BLaER1 (cell line): Measurements from ENCODE around the gene RDH11.
"Not testable (repeated sequence)": the region's sequence is repeated elsewhere in the genome, so short reads cannot be mapped to it uniquely, and the experiment has no call there.

ENCODE experiments used
- H3K27ac ChIP-seq: shearing (Covaris generic); formaldehyde crosslinking; 2 replicates; pipeline ENCODE4 v1.8.1; 2022
- H3K27me3 ChIP-seq: shearing (Covaris generic); formaldehyde crosslinking; 2 replicates; pipeline ENCODE4 v1.8.1; 2022
- H3K36me3 ChIP-seq: shearing (Covaris generic); formaldehyde crosslinking; 2 replicates; pipeline ENCODE4 v1.8.1; 2022
- H3K4me1 ChIP-seq: shearing (Covaris generic); formaldehyde crosslinking; 2 replicates; pipeline ENCODE4 v1.8.1; 2022
- H3K4me2 ChIP-seq: shearing (Covaris generic); formaldehyde crosslinking; 2 replicates; pipeline ENCODE4 v1.8.1; 2022
- H3K4me3 ChIP-seq: shearing (Covaris generic); formaldehyde crosslinking; 2 replicates; pipeline ENCODE4 v1.8.1; 2022
- H3K9ac ChIP-seq: shearing (Covaris generic); formaldehyde crosslinking; 2 replicates; pipeline ENCODE4 v1.8.1; 2022
- H3K9me3 ChIP-seq: shearing (Covaris generic); formaldehyde crosslinking; 2 replicates; pipeline ENCODE4 v1.8.1; 2022
- H4K20me1 ChIP-seq: shearing (Covaris generic); formaldehyde crosslinking; 2 replicates; pipeline ENCODE4 v1.8.1; 2022
- Cebpa-rat ChIP-seq: shearing (Covaris generic); IDR thresholded peaks from 2 replicates; pipeline ENCODE4 v1.8.1; 2022

RDH11 gene

GRCh38 chr14:67705211-67705610, 9.6 kb upstream of the RDH11 start:
- no peak overlapping the region for H3K27ac ChIP-seq
- no peak for TF ChIP-seq Cebpa-rat
- H4K20me1 ChIP-seq, result no peaks in the 10 kb centered on the region
- peaks cover 29% of the 10 kb centered on the region for H3K9me3 ChIP-seq
- H3K27me3 ChIP-seq, result no peaks in the 10 kb centered on the region
- no peak overlapping the region for H3K4me3 ChIP-seq
- no peaks in the 10 kb centered on the region for H3K4me1 ChIP-seq
- no peak overlapping the region for H3K4me2 ChIP-seq
- no peak overlapping the region for H3K9ac ChIP-seq
- no peaks in the 10 kb centered on the region for H3K36me3 ChIP-seq

- Histone ChIP-seq H3K4me1 (no peaks in the 10 kb centered on the region), H3K9me3 (peaks cover 23% of the 10 kb centered on the region), H3K4me3 (no peak overlapping the region), H3K4me2 (no peak overlapping the region), H3K27ac (no peak overlapping the region), H3K9ac (no peak overlapping the region), H4K20me1 (no peaks in the 10 kb centered on the region), H3K27me3 (no peaks in the 10 kb centered on the region), H3K36me3 (no peaks in the 10 kb centered on the region)
- no peak for TF ChIP-seq Cebpa-rat
Observed at GRCh38 chr14:67704484-67705089, 9.0 kb upstream of the RDH11 start.

- Histone ChIP-seq H3K36me3 (no peaks in the 10 kb centered on the region), H3K4me2 (no peak overlapping the region), H3K9me3 (peaks cover 18% of the 10 kb centered on the region), H3K4me3 (no peak overlapping the region), H3K27me3 (no peaks in the 10 kb centered on the region), H3K27ac (no peak overlapping the region), H3K9ac (no peak overlapping the region), H4K20me1 (no peaks in the 10 kb centered on the region), H3K4me1 (no peaks in the 10 kb centered on the region)
- TF ChIP-seq Cebpa-rat, result no peak
Observed at GRCh38 chr14:67703997-67704396, 8.4 kb upstream of the RDH11 start.

GRCh38 chr14:67701492-67701891, 5.9 kb upstream of the RDH11 start, which contains the start of gene RDH12:
Gene RDH12, plus strand, starts transcription at chr14:67701886. Its CDS starts 20,757 bp downstream, at chr14:67722643.
- H3K27me3 ChIP-seq, H3K36me3 ChIP-seq, H3K4me2 ChIP-seq, H3K9me3 ChIP-seq, H4K20me1 ChIP-seq, H3K4me3 ChIP-seq, H3K27ac ChIP-seq, H3K4me1 ChIP-seq: not testable (repeated sequence)
- H3K9ac ChIP-seq, result peak within 1 kb of the TSS; percentile 29; the same call in 1 of the 2 replicates

GRCh38 chr14:67698179-67698578, 2.6 kb upstream of the RDH11 start:
- Histone ChIP-seq H3K4me1 (peaks cover 21% of the 10 kb centered on the region), H4K20me1 (peaks cover 10% of the 10 kb centered on the region; the same call in 1 of the 2 replicates), H3K4me2 (no peak overlapping the region), H3K27me3 (no peaks in the 10 kb centered on the region), H3K9me3 (no peaks in the 10 kb centered on the region), H3K27ac (no peak overlapping the region), H3K4me3 (no peak overlapping the region), H3K36me3 (peaks cover 5% of the 10 kb centered on the region; the same call in 1 of the 2 replicates), H3K9ac (no peak overlapping the region)
- TF ChIP-seq Cebpa-rat, result no peak

GRCh38 chr14:67697006-67697405, 1.4 kb upstream of the RDH11 start:
- Histone ChIP-seq H3K4me1 (peaks cover 23% of the 10 kb centered on the region), H3K4me3 (no peak overlapping the region), H3K4me2 (no peak overlapping the region), H3K27ac (no peak overlapping the region), H3K9me3 (no peaks in the 10 kb centered on the region), H3K9ac (no peak overlapping the region), H3K36me3 (peaks cover 17% of the 10 kb centered on the region), H4K20me1 (peaks cover 22% of the 10 kb centered on the region; the same call in 1 of the 2 replicates), H3K27me3 (no peaks in the 10 kb centered on the region)
- TF ChIP-seq Cebpa-rat, result no peak

- no peak for TF ChIP-seq Cebpa-rat
- Histone ChIP-seq H3K27me3 (no peaks in the 10 kb centered on the region), H3K9me3 (no peaks in the 10 kb centered on the region), H3K4me1 (peaks cover 23% of the 10 kb centered on the region), H4K20me1 (peaks cover 37% of the 10 kb centered on the region), H3K4me2 (peak overlapping the region; percentile 82), H3K27ac (peak overlapping the region; percentile 77), H3K36me3 (peaks cover 38% of the 10 kb centered on the region), H3K9ac (peak overlapping the region; percentile 86), H3K4me3 (peak overlapping the region; percentile 89)
Observed at GRCh38 chr14:67694791-67695393, 672 bp downstream of the RDH11 start.

GRCh38 chr14:67690011-67690410, 5.6 kb downstream of the RDH11 start:
- no peak for TF ChIP-seq Cebpa-rat
- peaks cover 37% of the 10 kb centered on the region for H4K20me1 ChIP-seq
- peaks cover 87% of the 10 kb centered on the region for H3K36me3 ChIP-seq

GRCh38 chr14:67683842-67684241, 11.7 kb downstream of the RDH11 start:
- H4K20me1 ChIP-seq, result no peaks in the 10 kb centered on the region; the same call in 1 of the 2 replicates
- H3K36me3 ChIP-seq, result peaks cover 95% of the 10 kb centered on the region
- H3K4me3 ChIP-seq, result no peak overlapping the region
- H3K4me2 ChIP-seq, result no peak overlapping the region
- no peaks in the 10 kb centered on the region for H3K27me3 ChIP-seq
- TF ChIP-seq Cebpa-rat, result no peak
- H3K9ac ChIP-seq, result no peak overlapping the region
- no peaks in the 10 kb centered on the region for H3K4me1 ChIP-seq
- H3K9me3 ChIP-seq, result no peaks in the 10 kb centered on the region
- H3K27ac ChIP-seq, result no peak overlapping the region

More at GRCh38 chr14:67690011-67690410, 5.6 kb downstream of the RDH11 start:
- H3K27me3 ChIP-seq, result no peaks in the 10 kb centered on the region
- H3K9ac ChIP-seq, result no peak overlapping the region
- no peak overlapping the region for H3K4me3 ChIP-seq
- no peak overlapping the region for H3K4me2 ChIP-seq
- H3K9me3 ChIP-seq, result no peaks in the 10 kb centered on the region
- no peak overlapping the region for H3K27ac ChIP-seq
- H3K4me1 ChIP-seq, result peaks cover 19% of the 10 kb centered on the region

- no peaks in the 10 kb centered on the region for H3K4me1 ChIP-seq
- peaks cover 82% of the 10 kb centered on the region for H3K36me3 ChIP-seq
- no peak overlapping the region for H3K9ac ChIP-seq
- no peaks in the 10 kb centered on the region; the same call in 1 of the 2 replicates for H4K20me1 ChIP-seq
- no peaks in the 10 kb centered on the region for H3K9me3 ChIP-seq
- no peak overlapping the region for H3K27ac ChIP-seq
- H3K4me3 ChIP-seq, result no peak overlapping the region
- no peaks in the 10 kb centered on the region for H3K27me3 ChIP-seq
- no peak for TF ChIP-seq Cebpa-rat
- H3K4me2 ChIP-seq, result no peak overlapping the region
Observed at GRCh38 chr14:67680941-67681340, 14.6 kb downstream of the RDH11 start.
